ENCODE data around the gene LNX1.

Gene LNX1

GRCh38 chr4:53619431-53619830, 28.1 kb upstream of the LNX1 start:
- Histone ChIP-seq H3K36me3 (ENCODE audit: control insufficient read depth, insufficient read depth, low read length) (no peaks in the 10 kb centered on the region), H3K4me3 (replicated peaks; ENCODE audit: low read depth, low read length) (no peak overlapping the region), H3K27me3 (replicated peaks; ENCODE audit: control insufficient read depth, insufficient read depth, low read length) (no peaks in the 10 kb centered on the region)
- DNase-seq (ENCODE audit: extremely low read depth, insufficient read length), result no peak
- TF ChIP-seq CTCF (IDR thresholded peaks at IDR 0.05; ENCODE audit: insufficient read depth, low read length, poor library complexity, severe bottlenecking), result no peak

GRCh38 chr4:53618321-53618720, 27.0 kb upstream of the LNX1 start:
- no peak for TF ChIP-seq CTCF (IDR thresholded peaks at IDR 0.05; ENCODE audit: insufficient read depth, low read length, poor library complexity, severe bottlenecking)
- DNase-seq (ENCODE audit: extremely low read depth, insufficient read length), result no peak

GRCh38 chr4:53617101-53617680, 25.9 kb upstream of the LNX1 start:
- no peak for DNase-seq (ENCODE audit: extremely low read depth, insufficient read length)
- no peaks in the 10 kb centered on the region for H3K36me3 ChIP-seq (ENCODE audit: control insufficient read depth, insufficient read depth, low read length)
- no peaks in the 10 kb centered on the region for H3K27me3 ChIP-seq (replicated peaks; ENCODE audit: control insufficient read depth, insufficient read depth, low read length)
- no peak overlapping the region for H3K4me3 ChIP-seq (replicated peaks; ENCODE audit: low read depth, low read length)
- TF ChIP-seq CTCF (IDR thresholded peaks at IDR 0.05; ENCODE audit: insufficient read depth, low read length, poor library complexity, severe bottlenecking), result no peak

More at GRCh38 chr4:53618321-53618720, 27.0 kb upstream of the LNX1 start:
- Histone ChIP-seq H3K36me3 (ENCODE audit: control insufficient read depth, insufficient read depth, low read length) (no peaks in the 10 kb centered on the region), H3K27me3 (replicated peaks; ENCODE audit: control insufficient read depth, insufficient read depth, low read length) (no peaks in the 10 kb centered on the region), H3K4me3 (replicated peaks; ENCODE audit: low read depth, low read length) (no peak overlapping the region)

GRCh38 chr4:53616219-53616618, 24.9 kb upstream of the LNX1 start:
- TF ChIP-seq CTCF (IDR thresholded peaks at IDR 0.05; ENCODE audit: insufficient read depth, low read length, poor library complexity, severe bottlenecking), result no peak
- Histone ChIP-seq H3K27me3 (replicated peaks; ENCODE audit: control insufficient read depth, insufficient read depth, low read length) (no peaks in the 10 kb centered on the region), H3K36me3 (ENCODE audit: control insufficient read depth, insufficient read depth, low read length) (no peaks in the 10 kb centered on the region), H3K4me3 (replicated peaks; ENCODE audit: low read depth, low read length) (no peak overlapping the region)
- no peak for DNase-seq (ENCODE audit: extremely low read depth, insufficient read length)

GRCh38 chr4:53614591-53614990, 23.3 kb upstream of the LNX1 start:
- H3K36me3 ChIP-seq (ENCODE audit: control insufficient read depth, insufficient read depth, low read length), result no peaks in the 10 kb centered on the region
- no peaks in the 10 kb centered on the region for H3K27me3 ChIP-seq (replicated peaks; ENCODE audit: control insufficient read depth, insufficient read depth, low read length)
- no peak for DNase-seq (ENCODE audit: extremely low read depth, insufficient read length)
- TF ChIP-seq CTCF (IDR thresholded peaks at IDR 0.05; ENCODE audit: insufficient read depth, low read length, poor library complexity, severe bottlenecking), result peak; percentile 4
- no peak overlapping the region for H3K4me3 ChIP-seq (replicated peaks; ENCODE audit: low read depth, low read length)

- TF ChIP-seq CTCF (IDR thresholded peaks at IDR 0.05; ENCODE audit: insufficient read depth, low read length, poor library complexity, severe bottlenecking), result no peak
- Histone ChIP-seq H3K27me3 (replicated peaks; ENCODE audit: control insufficient read depth, insufficient read depth, low read length) (no peaks in the 10 kb centered on the region), H3K4me3 (replicated peaks; ENCODE audit: low read depth, low read length) (no peak overlapping the region), H3K36me3 (ENCODE audit: control insufficient read depth, insufficient read depth, low read length) (no peaks in the 10 kb centered on the region)
- no peak for DNase-seq (ENCODE audit: extremely low read depth, insufficient read length)
These were observed 22.1 kb upstream of the LNX1 start for GRCh38 chr4:53613428-53613827.
